ENCODE measurements around the gene CEP170B.
"Not testable (repeated sequence)": the region's sequence is repeated elsewhere in the genome, so short reads cannot be mapped to it uniquely, and the experiment has no call there.

Gene CEP170B

DNA sequence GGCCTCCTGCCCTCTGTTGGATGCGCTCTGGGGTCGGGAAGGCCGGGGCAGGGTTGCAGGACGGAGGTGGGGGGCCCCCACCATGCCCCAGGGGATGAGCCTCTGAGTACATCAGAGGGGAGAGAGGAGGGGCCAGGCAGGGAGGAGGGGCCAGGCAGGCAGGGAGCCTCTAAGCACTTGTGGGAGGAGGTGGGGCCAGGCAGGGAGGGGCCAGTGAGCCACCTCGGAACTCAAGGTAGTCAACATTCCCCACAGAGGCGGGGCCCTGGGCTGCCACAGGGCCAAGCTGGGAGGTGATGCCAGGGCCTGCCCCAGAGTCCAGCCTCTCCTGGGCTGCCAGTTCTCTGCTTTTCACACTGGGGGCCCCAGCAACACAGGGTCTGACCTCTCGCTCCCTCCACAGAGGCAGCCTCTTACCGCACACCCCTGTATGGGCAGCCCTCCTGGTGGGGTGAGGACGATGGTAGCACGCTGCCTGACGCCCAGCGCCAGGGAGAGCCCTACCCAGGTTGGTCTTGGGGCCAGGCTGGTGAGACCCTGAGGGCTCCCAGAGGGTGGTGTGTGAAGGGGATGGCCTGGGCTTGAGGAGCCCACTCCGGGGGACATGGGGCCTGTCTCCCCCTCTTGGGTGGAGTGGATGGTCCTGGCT lies 17.4 kb downstream of the CEP170B start:
- H3K27me3 ChIP-seq, result peaks cover 6% of the 10 kb centered on the region; the same call in 1 of the 2 replicates
- H3K4me1 ChIP-seq, result peaks cover 50% of the 10 kb centered on the region
- no peak overlapping the region for H3K4me3 ChIP-seq
- H3K9ac ChIP-seq, result no peak overlapping the region
- peaks cover 6% of the 10 kb centered on the region; the same call in 1 of the 2 replicates for H3K36me3 ChIP-seq
- TF ChIP-seq Cebpa-rat (IDR thresholded peaks at IDR 0.05), result no peak
- no peaks in the 10 kb centered on the region for H3K9me3 ChIP-seq
- 0 out of 2 replicates have a peak overlapping the region, but pooled peaks have one; percentile 41 for H3K27ac ChIP-seq
- H4K20me1 ChIP-seq, result 0 out of 2 replicates have a peak, but pooled peaks cover 9% of the 10 kb centered on the region
- H3K4me2 ChIP-seq, result peak overlapping the region; percentile 70

- peaks cover 50% of the 10 kb centered on the region for H3K4me1 ChIP-seq
- no peak overlapping the region for H3K9ac ChIP-seq
- peaks cover 6% of the 10 kb centered on the region; the same call in 1 of the 2 replicates for H3K27me3 ChIP-seq
- H3K36me3 ChIP-seq, result peaks cover 8% of the 10 kb centered on the region; the same call in 1 of the 2 replicates
- no peak for TF ChIP-seq Cebpa-rat (IDR thresholded peaks at IDR 0.05)
- H4K20me1 ChIP-seq, result 0 out of 2 replicates have a peak, but pooled peaks cover 9% of the 10 kb centered on the region
- H3K27ac ChIP-seq, result 0 out of 2 replicates have a peak overlapping the region, but pooled peaks have one; percentile 41
- H3K9me3 ChIP-seq, result no peaks in the 10 kb centered on the region
- H3K4me2 ChIP-seq, result peak overlapping the region; percentile 70
- no peak overlapping the region for H3K4me3 ChIP-seq
These were observed 18.1 kb downstream of the CEP170B start for GRCh38 chr14:104882991-104883660.

- 0 out of 2 replicates have a peak, but pooled peaks cover 9% of the 10 kb centered on the region for H4K20me1 ChIP-seq
- TF ChIP-seq Cebpa-rat (IDR thresholded peaks at IDR 0.05), result no peak
- H3K27me3 ChIP-seq, result peaks cover 6% of the 10 kb centered on the region; the same call in 1 of the 2 replicates
- H3K4me2 ChIP-seq, result peak overlapping the region; percentile 70; the same call in 1 of the 2 replicates
- H3K9me3 ChIP-seq, result no peaks in the 10 kb centered on the region
- no peak overlapping the region for H3K9ac ChIP-seq
- H3K4me3 ChIP-seq, result no peak overlapping the region
- H3K36me3 ChIP-seq, result peaks cover 8% of the 10 kb centered on the region; the same call in 1 of the 2 replicates
- peaks cover 48% of the 10 kb centered on the region for H3K4me1 ChIP-seq
- H3K27ac ChIP-seq, result no peak overlapping the region
These were observed 18.8 kb downstream of the CEP170B start for GRCh38 chr14:104883681-104884361.

DNA sequence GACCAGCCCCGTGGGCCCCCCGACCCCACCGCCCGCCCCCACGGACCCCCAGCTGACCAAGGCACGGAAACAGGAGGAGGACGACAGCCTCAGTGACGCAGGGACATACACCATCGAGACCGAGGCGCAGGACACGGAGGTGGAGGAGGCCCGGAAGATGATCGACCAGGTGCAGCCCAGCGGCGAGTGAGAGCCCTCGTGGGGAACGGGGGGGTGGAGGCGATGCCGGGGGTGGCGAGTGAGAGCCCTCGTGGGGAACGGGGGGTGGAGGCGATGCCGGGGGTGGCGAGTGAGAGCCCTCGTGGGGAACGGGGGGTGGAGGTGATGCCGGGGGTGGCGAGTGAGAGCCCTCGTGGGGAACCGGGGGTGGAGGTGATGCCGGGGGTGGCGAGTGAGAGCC lies 19.3 kb downstream of the CEP170B start:
- H3K36me3 ChIP-seq, H3K4me3 ChIP-seq, H3K27ac ChIP-seq, H3K9ac ChIP-seq, H4K20me1 ChIP-seq, H3K9me3 ChIP-seq, H3K27me3 ChIP-seq, H3K4me2 ChIP-seq: not testable (repeated sequence)
- peaks cover 47% of the 10 kb centered on the region for H3K4me1 ChIP-seq

DNA sequence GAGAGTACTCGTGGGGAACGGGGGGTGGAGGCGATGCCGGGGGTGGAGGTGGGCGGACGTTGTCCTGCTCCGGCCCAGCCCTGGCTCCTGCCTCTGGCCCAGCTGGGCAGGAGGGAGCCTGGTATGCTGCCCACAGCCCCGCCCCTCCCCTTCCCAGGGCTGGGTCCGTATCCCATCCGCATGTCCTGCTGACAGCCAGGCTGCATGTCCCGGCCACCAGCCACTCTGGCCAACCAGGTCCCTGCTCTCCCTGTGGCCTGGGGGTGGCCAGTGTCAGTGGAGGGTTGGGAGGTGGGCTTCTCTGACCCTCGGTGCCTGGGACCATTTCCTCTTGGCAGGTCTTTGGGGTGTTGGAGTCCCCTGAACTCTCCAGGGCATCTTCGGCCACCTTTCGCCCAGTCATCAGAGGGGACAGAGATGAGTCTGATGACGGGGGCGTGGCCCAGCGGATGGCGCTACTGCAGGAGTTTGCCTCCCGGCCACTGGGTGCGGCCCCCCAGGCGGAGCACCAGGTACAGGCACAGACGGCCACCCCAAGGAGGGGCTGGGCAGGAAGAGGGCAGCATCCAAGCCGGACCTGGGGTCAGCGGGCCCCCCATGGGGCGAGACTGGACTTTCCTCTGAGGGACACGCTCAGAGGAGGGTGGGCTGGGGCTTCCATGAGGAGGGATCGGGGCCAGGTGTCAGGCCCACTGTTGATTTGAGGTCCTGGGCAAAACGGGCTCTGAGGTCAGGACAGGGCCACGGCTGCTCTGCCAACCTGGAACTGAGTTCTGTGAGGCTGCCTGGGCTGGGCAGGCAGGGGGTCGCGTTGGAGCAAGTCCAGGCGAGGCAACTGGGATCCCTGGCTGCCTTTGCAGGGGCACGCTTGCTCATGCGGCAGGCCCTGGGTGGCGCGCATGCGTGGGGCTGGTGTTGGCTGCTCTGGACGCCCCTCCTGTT lies 20.2 kb downstream of the CEP170B start:
- Histone ChIP-seq H3K9ac (no peak overlapping the region), H3K4me3 (no peak overlapping the region), H3K27ac (no peak overlapping the region), H3K4me2 (no peak overlapping the region), H4K20me1 (no peaks in the 10 kb centered on the region), H3K36me3 (peaks cover 8% of the 10 kb centered on the region; the same call in 1 of the 2 replicates), H3K9me3 (no peaks in the 10 kb centered on the region), H3K27me3 (peaks cover 6% of the 10 kb centered on the region; the same call in 1 of the 2 replicates), H3K4me1 (peaks cover 40% of the 10 kb centered on the region)
- no peak for TF ChIP-seq Cebpa-rat (IDR thresholded peaks at IDR 0.05)

DNA sequence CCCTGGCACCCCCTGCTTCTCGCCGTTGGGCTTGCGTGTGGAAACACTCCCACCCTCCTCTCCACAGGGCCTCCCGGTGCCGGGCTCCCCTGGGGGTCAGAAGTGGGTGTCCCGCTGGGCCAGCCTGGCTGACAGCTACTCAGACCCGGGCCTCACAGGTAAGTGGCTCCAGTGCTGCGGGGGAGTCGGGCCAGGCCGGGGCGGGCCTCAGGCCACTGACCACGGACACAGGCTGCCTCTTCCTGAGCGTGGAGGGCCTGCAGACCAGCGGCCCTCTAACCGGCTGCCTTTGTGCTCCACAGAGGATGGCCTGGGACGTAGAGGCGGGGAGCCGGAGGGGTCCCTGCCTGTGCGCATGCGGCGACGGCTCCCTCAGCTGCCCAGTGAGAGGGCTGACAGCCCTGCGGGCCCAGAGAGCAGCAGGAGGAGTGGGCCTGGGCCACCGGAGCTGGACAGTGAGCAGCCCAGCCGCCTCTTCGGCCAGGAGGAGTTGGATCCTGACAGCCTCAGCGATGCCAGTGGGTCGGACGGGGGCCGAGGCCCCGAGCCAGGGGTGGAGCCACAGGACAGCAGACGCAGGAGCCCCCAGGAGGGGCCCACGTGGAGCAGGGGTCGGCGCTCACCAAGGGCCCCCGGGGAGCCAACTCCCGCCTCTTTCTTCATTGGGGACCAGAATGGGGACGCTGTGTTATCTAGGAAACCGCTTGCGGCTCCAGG lies 21.1 kb downstream of the CEP170B start:
- Histone ChIP-seq H3K4me3 (no peak overlapping the region), H3K4me2 (no peak overlapping the region), H3K27me3 (peaks cover 6% of the 10 kb centered on the region; the same call in 1 of the 2 replicates), H3K4me1 (peaks cover 37% of the 10 kb centered on the region), H3K9ac (no peak overlapping the region), H3K9me3 (no peaks in the 10 kb centered on the region), H3K36me3 (peaks cover 8% of the 10 kb centered on the region; the same call in 1 of the 2 replicates), H3K27ac (no peak overlapping the region), H4K20me1 (no peaks in the 10 kb centered on the region)
- TF ChIP-seq Cebpa-rat (IDR thresholded peaks at IDR 0.05), result no peak

DNA sequence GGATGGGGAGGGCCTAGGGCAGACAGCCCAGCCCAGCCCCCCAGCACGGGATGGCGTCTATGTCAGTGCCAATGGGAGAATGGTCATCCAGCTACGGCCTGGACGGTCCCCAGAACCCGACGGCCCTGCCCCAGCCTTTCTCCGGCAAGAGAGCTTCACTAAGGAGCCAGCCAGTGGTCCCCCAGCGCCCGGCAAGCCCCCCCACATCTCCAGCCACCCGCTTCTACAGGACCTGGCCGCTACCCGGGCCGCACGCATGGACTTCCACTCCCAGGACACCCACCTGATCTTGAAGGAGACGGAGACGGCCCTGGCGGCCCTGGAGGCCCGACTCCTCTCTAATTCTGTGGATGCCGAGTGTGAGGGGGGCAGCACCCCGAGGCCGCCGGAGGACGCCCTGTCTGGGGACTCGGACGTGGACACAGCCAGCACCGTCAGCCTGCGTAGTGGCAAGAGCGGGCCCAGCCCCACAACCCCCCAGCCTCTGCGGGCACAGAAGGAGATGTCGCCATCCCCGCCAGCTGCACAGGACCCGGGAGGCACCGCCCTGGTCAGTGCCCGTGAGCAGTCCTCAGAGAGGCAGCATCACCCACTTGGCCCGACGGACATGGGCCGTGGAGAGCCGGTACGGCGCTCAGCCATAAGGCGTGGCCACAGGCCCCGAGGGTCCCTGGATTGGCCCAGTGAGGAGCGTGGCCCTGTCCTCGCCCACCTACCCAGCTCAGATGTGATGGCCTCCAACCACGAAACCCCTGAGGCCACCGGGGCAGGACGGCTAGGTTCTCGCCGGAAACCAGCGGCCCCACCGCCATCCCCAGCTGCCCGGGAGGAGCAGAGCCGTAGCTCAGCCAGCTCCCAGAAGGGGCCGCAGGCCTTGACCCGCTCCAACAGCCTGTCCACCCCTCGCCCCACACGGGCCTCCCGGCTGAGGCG lies 21.9 kb downstream of the CEP170B start:
- no peak for TF ChIP-seq Cebpa-rat (IDR thresholded peaks at IDR 0.05)
- peaks cover 6% of the 10 kb centered on the region; the same call in 1 of the 2 replicates for H3K27me3 ChIP-seq
- no peak overlapping the region for H3K4me2 ChIP-seq
- H3K27ac ChIP-seq, result no peak overlapping the region
- H3K36me3 ChIP-seq, result peaks cover 8% of the 10 kb centered on the region; the same call in 1 of the 2 replicates
- peaks cover 28% of the 10 kb centered on the region for H3K4me1 ChIP-seq
- no peaks in the 10 kb centered on the region for H4K20me1 ChIP-seq
- H3K9ac ChIP-seq, result no peak overlapping the region
- H3K9me3 ChIP-seq, result no peaks in the 10 kb centered on the region
- H3K4me3 ChIP-seq, result no peak overlapping the region

All from BLaER1 (cell line).